ENCODE measurements around the gene UBA6.

DNA sequence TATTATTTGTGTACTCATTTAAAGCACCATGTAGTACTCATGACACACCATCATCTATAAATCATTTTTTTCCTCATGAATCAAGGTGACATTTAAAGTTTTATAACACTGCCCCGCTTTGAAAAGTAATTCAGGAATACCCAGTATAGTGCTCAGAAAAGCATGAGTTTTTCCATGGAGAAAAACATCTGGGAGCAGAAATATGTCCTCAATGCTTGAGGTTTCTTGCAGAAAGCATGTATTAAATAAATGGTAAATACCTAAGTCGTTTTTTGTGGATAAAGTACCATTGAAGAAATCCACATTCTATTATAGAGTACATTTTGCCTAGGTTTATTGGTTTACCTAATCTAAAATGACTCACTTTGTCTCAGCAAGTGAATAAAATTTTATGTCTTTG, 66.2 kb downstream of the UBA6 start:
- TF ChIP-seq GABPB1 (CRISPR knock-in tag; IDR thresholded peaks at IDR 0.05) (no peak), ELF4 (CRISPR knock-in tag; IDR thresholded peaks at IDR 0.05; ENCODE audit: low read depth) (no peak), TEAD4 (CRISPR knock-in tag; IDR thresholded peaks at IDR 0.05) (no peak), ZNF423 (CRISPR knock-in tag; IDR thresholded peaks at IDR 0.05) (no peak), ATF1 (CRISPR knock-in tag; IDR thresholded peaks at IDR 0.05) (no peak), FOXP1 (CRISPR knock-in tag; IDR thresholded peaks at IDR 0.05; ENCODE audit: borderline replicate concordance) (no peak)
- TF ChIP-seq, protein P1, sequence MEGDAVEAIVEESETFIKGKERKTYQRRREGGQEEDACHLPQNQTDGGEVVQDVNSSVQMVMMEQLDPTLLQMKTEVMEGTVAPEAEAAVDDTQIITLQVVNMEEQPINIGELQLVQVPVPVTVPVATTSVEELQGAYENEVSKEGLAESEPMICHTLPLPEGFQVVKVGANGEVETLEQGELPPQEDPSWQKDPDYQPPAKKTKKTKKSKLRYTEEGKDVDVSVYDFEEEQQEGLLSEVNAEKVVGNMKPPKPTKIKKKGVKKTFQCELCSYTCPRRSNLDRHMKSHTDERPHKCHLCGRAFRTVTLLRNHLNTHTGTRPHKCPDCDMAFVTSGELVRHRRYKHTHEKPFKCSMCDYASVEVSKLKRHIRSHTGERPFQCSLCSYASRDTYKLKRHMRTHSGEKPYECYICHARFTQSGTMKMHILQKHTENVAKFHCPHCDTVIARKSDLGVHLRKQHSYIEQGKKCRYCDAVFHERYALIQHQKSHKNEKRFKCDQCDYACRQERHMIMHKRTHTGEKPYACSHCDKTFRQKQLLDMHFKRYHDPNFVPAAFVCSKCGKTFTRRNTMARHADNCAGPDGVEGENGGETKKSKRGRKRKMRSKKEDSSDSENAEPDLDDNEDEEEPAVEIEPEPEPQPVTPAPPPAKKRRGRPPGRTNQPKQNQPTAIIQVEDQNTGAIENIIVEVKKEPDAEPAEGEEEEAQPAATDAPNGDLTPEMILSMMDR (IDR thresholded peaks at IDR 0.05): no peak
- TF ChIP-seq, protein P2, sequence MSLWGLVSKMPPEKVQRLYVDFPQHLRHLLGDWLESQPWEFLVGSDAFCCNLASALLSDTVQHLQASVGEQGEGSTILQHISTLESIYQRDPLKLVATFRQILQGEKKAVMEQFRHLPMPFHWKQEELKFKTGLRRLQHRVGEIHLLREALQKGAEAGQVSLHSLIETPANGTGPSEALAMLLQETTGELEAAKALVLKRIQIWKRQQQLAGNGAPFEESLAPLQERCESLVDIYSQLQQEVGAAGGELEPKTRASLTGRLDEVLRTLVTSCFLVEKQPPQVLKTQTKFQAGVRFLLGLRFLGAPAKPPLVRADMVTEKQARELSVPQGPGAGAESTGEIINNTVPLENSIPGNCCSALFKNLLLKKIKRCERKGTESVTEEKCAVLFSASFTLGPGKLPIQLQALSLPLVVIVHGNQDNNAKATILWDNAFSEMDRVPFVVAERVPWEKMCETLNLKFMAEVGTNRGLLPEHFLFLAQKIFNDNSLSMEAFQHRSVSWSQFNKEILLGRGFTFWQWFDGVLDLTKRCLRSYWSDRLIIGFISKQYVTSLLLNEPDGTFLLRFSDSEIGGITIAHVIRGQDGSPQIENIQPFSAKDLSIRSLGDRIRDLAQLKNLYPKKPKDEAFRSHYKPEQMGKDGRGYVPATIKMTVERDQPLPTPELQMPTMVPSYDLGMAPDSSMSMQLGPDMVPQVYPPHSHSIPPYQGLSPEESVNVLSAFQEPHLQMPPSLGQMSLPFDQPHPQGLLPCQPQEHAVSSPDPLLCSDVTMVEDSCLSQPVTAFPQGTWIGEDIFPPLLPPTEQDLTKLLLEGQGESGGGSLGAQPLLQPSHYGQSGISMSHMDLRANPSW (CRISPR knock-in tag; conservative IDR thresholded peaks at IDR 0.05; ENCODE audit: low read depth): no peak
- TF ChIP-seq, protein P3, sequence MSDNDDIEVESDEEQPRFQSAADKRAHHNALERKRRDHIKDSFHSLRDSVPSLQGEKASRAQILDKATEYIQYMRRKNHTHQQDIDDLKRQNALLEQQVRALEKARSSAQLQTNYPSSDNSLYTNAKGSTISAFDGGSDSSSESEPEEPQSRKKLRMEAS (CRISPR knock-in tag; IDR thresholded peaks at IDR 0.05): no peak
- TF ChIP-seq, protein P4, sequence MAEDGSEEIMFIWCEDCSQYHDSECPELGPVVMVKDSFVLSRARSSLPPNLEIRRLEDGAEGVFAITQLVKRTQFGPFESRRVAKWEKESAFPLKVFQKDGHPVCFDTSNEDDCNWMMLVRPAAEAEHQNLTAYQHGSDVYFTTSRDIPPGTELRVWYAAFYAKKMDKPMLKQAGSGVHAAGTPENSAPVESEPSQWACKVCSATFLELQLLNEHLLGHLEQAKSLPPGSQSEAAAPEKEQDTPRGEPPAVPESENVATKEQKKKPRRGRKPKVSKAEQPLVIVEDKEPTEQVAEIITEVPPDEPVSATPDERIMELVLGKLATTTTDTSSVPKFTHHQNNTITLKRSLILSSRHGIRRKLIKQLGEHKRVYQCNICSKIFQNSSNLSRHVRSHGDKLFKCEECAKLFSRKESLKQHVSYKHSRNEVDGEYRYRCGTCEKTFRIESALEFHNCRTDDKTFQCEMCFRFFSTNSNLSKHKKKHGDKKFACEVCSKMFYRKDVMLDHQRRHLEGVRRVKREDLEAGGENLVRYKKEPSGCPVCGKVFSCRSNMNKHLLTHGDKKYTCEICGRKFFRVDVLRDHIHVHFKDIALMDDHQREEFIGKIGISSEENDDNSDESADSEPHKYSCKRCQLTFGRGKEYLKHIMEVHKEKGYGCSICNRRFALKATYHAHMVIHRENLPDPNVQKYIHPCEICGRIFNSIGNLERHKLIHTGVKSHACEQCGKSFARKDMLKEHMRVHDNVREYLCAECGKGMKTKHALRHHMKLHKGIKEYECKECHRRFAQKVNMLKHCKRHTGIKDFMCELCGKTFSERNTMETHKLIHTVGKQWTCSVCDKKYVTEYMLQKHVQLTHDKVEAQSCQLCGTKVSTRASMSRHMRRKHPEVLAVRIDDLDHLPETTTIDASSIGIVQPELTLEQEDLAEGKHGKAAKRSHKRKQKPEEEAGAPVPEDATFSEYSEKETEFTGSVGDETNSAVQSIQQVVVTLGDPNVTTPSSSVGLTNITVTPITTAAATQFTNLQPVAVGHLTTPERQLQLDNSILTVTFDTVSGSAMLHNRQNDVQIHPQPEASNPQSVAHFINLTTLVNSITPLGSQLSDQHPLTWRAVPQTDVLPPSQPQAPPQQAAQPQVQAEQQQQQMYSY (CRISPR knock-in tag; IDR thresholded peaks at IDR 0.05): no peak
- TF ChIP-seq, protein P5, sequence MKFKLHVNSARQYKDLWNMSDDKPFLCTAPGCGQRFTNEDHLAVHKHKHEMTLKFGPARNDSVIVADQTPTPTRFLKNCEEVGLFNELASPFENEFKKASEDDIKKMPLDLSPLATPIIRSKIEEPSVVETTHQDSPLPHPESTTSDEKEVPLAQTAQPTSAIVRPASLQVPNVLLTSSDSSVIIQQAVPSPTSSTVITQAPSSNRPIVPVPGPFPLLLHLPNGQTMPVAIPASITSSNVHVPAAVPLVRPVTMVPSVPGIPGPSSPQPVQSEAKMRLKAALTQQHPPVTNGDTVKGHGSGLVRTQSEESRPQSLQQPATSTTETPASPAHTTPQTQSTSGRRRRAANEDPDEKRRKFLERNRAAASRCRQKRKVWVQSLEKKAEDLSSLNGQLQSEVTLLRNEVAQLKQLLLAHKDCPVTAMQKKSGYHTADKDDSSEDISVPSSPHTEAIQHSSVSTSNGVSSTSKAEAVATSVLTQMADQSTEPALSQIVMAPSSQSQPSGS (CRISPR knock-in tag; IDR thresholded peaks at IDR 0.05; ENCODE audit: borderline replicate concordance, low read depth): no peak
